HepG2 (cell line): ENCODE results near the gene RGSL1. TPM values are rescaled to one million over a fixed set of nuclear protein-coding genes. Genes with fewer than 3 reads are reported as not detected.

ENCODE experiments used
- ATAC-seq: fragments of 200-7000 bp; cut with Tn5 transposase; 3 replicates; pipeline ENCODE4 v1.9.1; 2020; ENCODE audit warnings: mild to moderate bottlenecking, moderate library complexity
- BruUV-seq: library from RNA; stranded (reverse); fragments of 400-500 nt; replicated peaks from 2 replicates; lab custom pipeline; 2021; lab: Mats Ljungman, UMichigan
- CTCF ChIA-PET: fragments of 300-600 bp; formaldehyde crosslinking; extraction: SDS; loops from one replicate; lab custom pipeline; 2021; ENCODE audit warnings: low total read pairs, inconsistent platforms, low intra/inter-chr PET ratio; lab: Yijun Ruan, JAX
- POLR2A ChIA-PET: fragments of 350-600 bp; sonication (Branson Sonifier 250); formaldehyde crosslinking; loops from one replicate; lab custom pipeline; 2020; ENCODE audit warnings: antibody characterized with exemption, inconsistent platforms; lab: Yijun Ruan, JAX
- DNase-seq: peaks from one replicate; pipeline ENCODE4 v3.0.0-alpha.2; 2015; ENCODE audit warnings: low spot score
- FAIRE-seq: peaks from 3 replicates; lab custom pipeline; 2011; peaks lifted over from hg19 to GRCh38; lab: Jason Lieb, UNC
- H2AFZ ChIP-seq: one replicate; pipeline ENCODE4 v1.6.1; 2011; ENCODE audit warnings: low read length, inconsistent platforms
- H3K27ac ChIP-seq: fragments of 300-600 bp; 3 replicates; pipeline ENCODE4 v1.8.0; 2011; ENCODE audit warnings: mixed run types, mild to moderate bottlenecking, mixed read lengths, low read length, inconsistent platforms; ENCODE audit not compliant: insufficient read depth; ENCODE audit errors: extremely low read length
- H3K27me3 ChIP-seq, 2 experiments: fragments of 200-600 bp in 1 of 2; 2 replicates in 1 of 2; 3 replicates in 1 of 2; pipeline versions ENCODE4 v1.6.0 to v1.8.0; 2011; ENCODE audit warnings: low read length in 2 of 2, mild to moderate bottlenecking in 2 of 2, moderate library complexity in 2 of 2, inconsistent platforms in 1 of 2; ENCODE audit not compliant: insufficient read depth in 2 of 2, control insufficient read depth in 1 of 2
- H3K36me3 ChIP-seq, 2 experiments: fragments of 200-600 bp in 1 of 2; replicated peaks in 1 of 2; 2 replicates in 1 of 2; 3 replicates in 1 of 2; pipeline versions ENCODE4 v1.5.1 to v1.8.0; 2011; ENCODE audit warnings: low read length in 2 of 2, inconsistent platforms in 1 of 2; ENCODE audit not compliant: insufficient read depth in 2 of 2, control insufficient read depth in 1 of 2
- H3K4me1 ChIP-seq: 2 replicates; pipeline ENCODE4 v1.5.1; 2012; ENCODE audit warnings: low read length, inconsistent platforms; ENCODE audit not compliant: insufficient read depth
- H3K4me2 ChIP-seq: 2 replicates; pipeline ENCODE4 v1.6.0; 2011; ENCODE audit warnings: low read depth, low read length, inconsistent platforms
- H3K4me3 ChIP-seq, 3 experiments: fragments of 200-600 bp in 1 of 3; sonication (generic), shearing (Covaris generic) in 1 of 3; replicated peaks in 1 of 3; 2 replicates each; pipeline ENCODE4 v1.5.1; 2011 to 2016; ENCODE audit warnings: low read length in 3 of 3, inconsistent platforms in 2 of 3, low read depth in 2 of 3, mild to moderate bottlenecking in 2 of 3, control low read depth in 1 of 3, mixed read lengths in 1 of 3; ENCODE audit not compliant: insufficient read depth in 1 of 3
- H3K79me2 ChIP-seq: one replicate; pipeline ENCODE4 v1.6.1; 2011; ENCODE audit warnings: low read length, inconsistent platforms; ENCODE audit not compliant: insufficient read depth
- H3K9ac ChIP-seq: 2 replicates; pipeline ENCODE4 v1.6.0; 2011; ENCODE audit warnings: mild to moderate bottlenecking, low read depth, low read length, inconsistent platforms; ENCODE audit not compliant: insufficient read depth
- H3K9me3 ChIP-seq: 2 replicates; pipeline ENCODE4 v1.5.1; 2012; ENCODE audit warnings: mild to moderate bottlenecking, low read length
- H4K20me1 ChIP-seq: 2 replicates; pipeline ENCODE4 v1.6.0; 2011; ENCODE audit warnings: inconsistent platforms, mild to moderate bottlenecking, low read length, moderate library complexity; ENCODE audit not compliant: insufficient read depth
- CCDC6 ChIP-seq: sonication (generic); formaldehyde crosslinking; IDR thresholded peaks from 2 replicates; pipeline ENCODE4 v1.8.1; 2022; ENCODE audit warnings: mild to moderate bottlenecking, missing genetic modification reagents, moderate library complexity
- FOXK1 ChIP-seq: sonication (generic); formaldehyde crosslinking; IDR thresholded peaks from 2 replicates; pipeline ENCODE4 v1.4.0; 2020; ENCODE audit warnings: low read depth, missing genetic modification reagents, borderline replicate concordance
- SKI ChIP-seq: fragments of 450-650 bp; IDR thresholded peaks from one replicate; pipeline ENCODE4 v1.6.1; 2018; ENCODE audit warnings: mild to moderate bottlenecking; ENCODE audit not compliant: partially characterized antibody
- ZBTB7A ChIP-seq: sonication (generic); formaldehyde crosslinking; IDR thresholded peaks from 2 replicates; pipeline ENCODE4 v1.8.0; 2022; ENCODE audit warnings: mild to moderate bottlenecking, missing genetic modification reagents
- ZNF20 ChIP-seq: sonication (generic); formaldehyde crosslinking; IDR thresholded peaks from 2 replicates; pipeline ENCODE4 v1.4.0; 2020; ENCODE audit warnings: mild to moderate bottlenecking, moderate library complexity, missing genetic modification reagents
- WGBS: methylation state at CpG from one replicate; pipeline ENCODE4 v1.1.6; 2017; ENCODE audit warnings: low lambda C conversion rate; 5-methylcytosine and 5-hydroxymethylcytosine counted together
- in situ Hi-C: cut with HindIII; loops from 2 replicates; pipeline ENCODE4 v1.10.0; 2017; ENCODE audit warnings: low pct_unique_long_range_greater_than_20kb; ENCODE audit not compliant: extremely low pct_ligation_motif_present
- intact Hi-C: fragments of 100-400 bp; cut with micrococcal nuclease; formaldehyde crosslinking; loops from one replicate; pipeline ENCODE4 v1.10.0; 2022; ENCODE audit not compliant: unreplicated experiment
- polyA plus RNA-seq, 8 experiments: library from polyadenylated mRNA; depleted of rRNA in 3 of 8; stranded (reverse) in 7 of 8; unstranded in 1 of 8; fragments of >200 nt; fragmentation: Illumina TruSeq in 4 of 8; extraction: Trizol in 4 of 8; gene quantifications; 2 replicates each; pipeline versions ENCODE4 v1.2.1 to v1.2.3, GENCODE V29; 2011 to 2016; ENCODE audit warnings: low read depth in 4 of 8, missing spikeins in 1 of 8, mixed read lengths in 1 of 8; ENCODE audit not compliant: insufficient read depth in 1 of 8
- total RNA-seq, 5 experiments: library from RNA; depleted of rRNA; stranded (reverse); fragments of >200 nt; fragmentation: Illumina TruSeq; extraction: Trizol; gene quantifications; 2 replicates each; pipeline ENCODE4 v1.2.3, GENCODE V29; 2016; ENCODE audit warnings: low read depth in 1 of 5
- TF ChIP-seq, protein P1 (sequence below): sonication (generic); formaldehyde crosslinking; IDR thresholded peaks from 2 replicates; pipeline ENCODE4 v1.9.0; 2022; ENCODE audit warnings: low read depth, missing genetic modification reagents
- TF ChIP-seq, protein P2 (sequence below): sonication (generic); formaldehyde crosslinking; IDR thresholded peaks from 2 replicates; pipeline ENCODE4 v1.4.0; 2020; ENCODE audit warnings: missing genetic modification reagents, mild to moderate bottlenecking, borderline replicate concordance

RGSL1 gene
- total and polyA plus RNA-seq, 2 of the 13 experiments (the other 11 are each of a cell fraction or from before 2014, with no cell fraction given): not detected

DNA sequence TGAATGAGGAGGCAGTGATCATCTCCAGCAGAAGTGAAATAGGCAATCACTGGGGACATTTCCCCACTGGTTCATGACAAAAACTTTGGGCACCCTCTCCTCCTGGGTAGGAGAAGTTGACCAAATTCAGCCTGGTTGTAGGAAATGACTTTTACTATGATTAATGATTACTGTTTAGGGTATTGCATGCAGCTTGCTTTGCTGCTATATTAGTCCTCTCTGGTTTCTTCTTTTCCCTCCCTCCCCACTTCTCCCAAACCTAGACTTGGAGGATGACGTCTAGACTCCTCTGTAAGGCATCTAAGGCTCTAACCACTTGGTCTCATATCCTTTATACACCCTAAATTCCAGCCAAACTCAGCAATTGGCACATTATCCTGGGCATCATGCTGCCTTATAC is 157.6 kb downstream of the RGSL1 start:
- 0% methylated on average over 1 of the region's 1 CpG for WGBS
- intact Hi-C loops: no loop called here
- Histone ChIP-seq H2AFZ (no peak overlapping the region), H4K20me1 (no peaks in the 10 kb centered on the region), H3K27ac (no peak overlapping the region), H3K36me3 (no peaks in the 10 kb centered on the region), H3K4me2 (no peak overlapping the region), H3K4me3 (no peak overlapping the region), H3K27me3 (peaks cover 6 to 34% of the 10 kb centered on the region in 2 experiments; a peak in 3 of 5 replicates)
- in situ Hi-C loops: no loop called here
- no peak for FAIRE-seq
- TF ChIP-seq CCDC6 (CRISPR knock-in tag) (no peak), FOXK1 (CRISPR knock-in tag) (no peak), ZNF20 (no peak), ZBTB7A (no peak), SKI (no peak)
- TF ChIP-seq, protein P1, sequence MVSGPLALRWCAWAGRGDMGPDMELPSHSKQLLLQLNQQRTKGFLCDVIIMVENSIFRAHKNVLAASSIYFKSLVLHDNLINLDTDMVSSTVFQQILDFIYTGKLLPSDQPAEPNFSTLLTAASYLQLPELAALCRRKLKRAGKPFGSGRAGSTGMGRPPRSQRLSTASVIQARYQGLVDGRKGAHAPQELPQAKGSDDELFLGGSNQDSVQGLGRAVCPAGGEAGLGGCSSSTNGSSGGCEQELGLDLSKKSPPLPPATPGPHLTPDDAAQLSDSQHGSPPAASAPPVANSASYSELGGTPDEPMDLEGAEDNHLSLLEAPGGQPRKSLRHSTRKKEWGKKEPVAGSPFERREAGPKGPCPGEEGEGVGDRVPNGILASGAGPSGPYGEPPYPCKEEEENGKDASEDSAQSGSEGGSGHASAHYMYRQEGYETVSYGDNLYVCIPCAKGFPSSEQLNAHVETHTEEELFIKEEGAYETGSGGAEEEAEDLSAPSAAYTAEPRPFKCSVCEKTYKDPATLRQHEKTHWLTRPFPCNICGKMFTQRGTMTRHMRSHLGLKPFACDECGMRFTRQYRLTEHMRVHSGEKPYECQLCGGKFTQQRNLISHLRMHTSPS (CRISPR knock-in tag): no peak
- TF ChIP-seq, protein P2, sequence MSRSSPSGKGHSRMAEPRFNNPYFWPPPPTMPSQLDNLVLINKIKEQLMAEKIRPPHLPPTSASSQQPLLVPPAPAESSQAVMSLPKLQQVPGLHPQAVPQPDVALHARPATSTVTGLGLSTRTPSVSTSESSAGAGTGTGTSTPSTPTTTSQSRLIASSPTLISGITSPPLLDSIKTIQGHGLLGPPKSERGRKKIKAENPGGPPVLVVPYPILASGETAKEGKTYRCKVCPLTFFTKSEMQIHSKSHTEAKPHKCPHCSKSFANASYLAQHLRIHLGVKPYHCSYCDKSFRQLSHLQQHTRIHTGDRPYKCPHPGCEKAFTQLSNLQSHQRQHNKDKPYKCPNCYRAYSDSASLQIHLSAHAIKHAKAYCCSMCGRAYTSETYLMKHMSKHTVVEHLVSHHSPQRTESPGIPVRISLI (CRISPR knock-in tag): no peak
- TF ChIP-seq, all 625 proteins: peak for 0
- DNase-seq (no peak), ATAC-seq (no peak)
- Histone ChIP-seq H3K9me3 (no peaks in the 10 kb centered on the region), H3K4me1 (no peaks in the 10 kb centered on the region), H3K79me2 (no peaks in the 10 kb centered on the region), H3K9ac (no peak overlapping the region)
- ChIA-PET CTCF (no interaction called here), POLR2A (no interaction called here)
- no TSS peak for BruUV-seq
